Breast epithelium (tissue), 3 donors: ENCODE measurements around the gene SMCO3.

Source experiments
- CTCF ChIP-seq, 3 donors: fragments of 450-650 bp; IDR thresholded peaks; one replicate each; pipeline ENCODE4 v1.5.1; 2016 to 2017; ENCODE audit warnings: antibody characterized with exemption in 3 of 3, mild to moderate bottlenecking in 3 of 3, moderate library complexity in 3 of 3
- POLR2A ChIP-seq: fragments of 450-650 bp; IDR thresholded peaks from one replicate; pipeline ENCODE4 v1.6.1; 2016; ENCODE audit warnings: antibody characterized with exemption, mild to moderate bottlenecking, moderate library complexity
- POLR2AphosphoS5 ChIP-seq, 3 donors: sonication (generic); formaldehyde crosslinking; IDR thresholded peaks; one replicate each; pipeline ENCODE4 v1.6.1; 2017; ENCODE audit warnings: antibody characterized with exemption in 3 of 3

- TF ChIP-seq CTCF (IDR thresholded peaks at IDR 0.05), result no peak
- TF ChIP-seq POLR2A, result no peak
- no peak for TF ChIP-seq POLR2AphosphoS5 (IDR thresholded peaks at IDR 0.05)
These were observed 41.0 kb downstream of the SMCO3 start for GRCh38 chr12:14772946-14773345.
